DOHH2 (cell line): ENCODE data around the gene GTSF1L.

Source experiments
- H3F3A ChIP-seq: fragments of 200-600 bp; sonication (generic), shearing (Covaris generic); 2 replicates; pipeline ENCODE4 v1.6.0; 2016; ENCODE audit warnings: antibody characterized with exemption, mild to moderate bottlenecking; ENCODE audit not compliant: control insufficient read depth, insufficient read depth
- H3K27ac ChIP-seq: fragments of 200-600 bp; sonication (generic); 2 replicates; pipeline ENCODE4 v1.5.1; 2014; ENCODE audit warnings: low read depth, mild to moderate bottlenecking, low read length, moderate library complexity
- H3K27me3 ChIP-seq: fragments of 200-600 bp; sonication (generic); 2 replicates; pipeline ENCODE4 v1.6.1; 2014; ENCODE audit warnings: mild to moderate bottlenecking, low read length, mixed read lengths; ENCODE audit not compliant: control insufficient read depth
- H3K36me3 ChIP-seq: fragments of 200-600 bp; sonication (generic); 2 replicates; pipeline ENCODE4 v1.6.1; 2014; ENCODE audit warnings: mild to moderate bottlenecking, low read length, moderate library complexity, mixed read lengths; ENCODE audit not compliant: control insufficient read depth
- H3K4me1 ChIP-seq: fragments of 200-600 bp; sonication (generic); 2 replicates; pipeline ENCODE4 v1.6.1; 2014; ENCODE audit warnings: mild to moderate bottlenecking, low read length, mixed read lengths; ENCODE audit not compliant: control insufficient read depth
- H3K4me2 ChIP-seq: fragments of 200-600 bp; sonication (generic); 2 replicates; pipeline ENCODE4 v1.6.0; 2014; ENCODE audit warnings: mild to moderate bottlenecking, low read length, moderate library complexity
- H3K4me3 ChIP-seq: fragments of 200-600 bp; sonication (generic); 2 replicates; pipeline ENCODE4 v1.5.1; 2014; ENCODE audit warnings: mild to moderate bottlenecking, low read length, mixed read lengths
- H3K79me2 ChIP-seq: fragments of 200-600 bp; sonication (generic); 2 replicates; pipeline ENCODE4 v1.6.1; 2014; ENCODE audit warnings: mild to moderate bottlenecking, low read length, mixed read lengths; ENCODE audit not compliant: control insufficient read depth
- H3K9me2 ChIP-seq: fragments of 200-600 bp; sonication (generic); replicated peaks from 2 replicates; pipeline ENCODE4 v1.6.1; 2014; ENCODE audit warnings: mild to moderate bottlenecking, low read length, mixed read lengths; ENCODE audit not compliant: control insufficient read depth
- H3K9me3 ChIP-seq: fragments of 200-600 bp; sonication (generic); 2 replicates; pipeline ENCODE4 v1.6.1; 2014; ENCODE audit warnings: antibody characterized with exemption, low read length, mixed read lengths; ENCODE audit not compliant: control insufficient read depth, insufficient read depth
- H4K20me1 ChIP-seq: fragments of 200-600 bp; sonication (generic); 2 replicates; pipeline ENCODE4 v1.6.0; 2014; ENCODE audit warnings: low read depth, mild to moderate bottlenecking, antibody characterized with exemption, low read length, moderate library complexity; ENCODE audit not compliant: control insufficient read depth, insufficient read depth
- CTCF ChIP-seq: fragments of 200-600 bp; sonication (generic); IDR thresholded peaks from one replicate; pipeline ENCODE4 v1.5.1; 2014; ENCODE audit warnings: antibody characterized with exemption, mild to moderate bottlenecking, low read depth, low read length; ENCODE audit not compliant: poor library complexity, severe bottlenecking
- EZH2phosphoT487 ChIP-seq: fragments of 200-600 bp; sonication (generic); IDR thresholded peaks from 2 replicates; pipeline ENCODE4 v1.6.1; 2017; ENCODE audit warnings: borderline replicate concordance, mild to moderate bottlenecking, antibody characterized with exemption, low read length, moderate library complexity, mixed read lengths

The GTSF1L gene

GRCh38 chr20:43715044-43715443 is 11.8 kb downstream of the GTSF1L start:
- peaks cover 18% of the 10 kb centered on the region for H3K4me1 ChIP-seq
- H3K27ac ChIP-seq, result no peak overlapping the region
- H3F3A ChIP-seq, result peaks cover 5% of the 10 kb centered on the region
- no peak overlapping the region for H3K4me2 ChIP-seq
- TF ChIP-seq EZH2phosphoT487, result no peak
- TF ChIP-seq CTCF, result no peak
- H3K4me3 ChIP-seq, result no peak overlapping the region
- no peaks in the 10 kb centered on the region for H3K9me3 ChIP-seq
- H3K79me2 ChIP-seq, result peaks cover 15% of the 10 kb centered on the region
- H3K9me2 ChIP-seq, result no peaks in the 10 kb centered on the region
- peaks cover 92% of the 10 kb centered on the region for H3K36me3 ChIP-seq
- H4K20me1 ChIP-seq, result peaks cover under 1% of the 10 kb centered on the region; the same call in 1 of the 2 replicates
- no peaks in the 10 kb centered on the region for H3K27me3 ChIP-seq

GRCh38 chr20:43711098-43711654 is 15.6 kb downstream of the GTSF1L start:
- Histone ChIP-seq H3K4me3 (peak overlapping the region; percentile 41), H3K4me1 (peaks cover 46% of the 10 kb centered on the region), H3F3A (peaks cover 11% of the 10 kb centered on the region), H3K9me2 (no peaks in the 10 kb centered on the region), H3K27ac (peak overlapping the region; percentile 78), H3K27me3 (no peaks in the 10 kb centered on the region), H3K36me3 (peaks cover 96% of the 10 kb centered on the region), H4K20me1 (peaks cover 16% of the 10 kb centered on the region), H3K9me3 (no peaks in the 10 kb centered on the region), H3K79me2 (peaks cover 30% of the 10 kb centered on the region), H3K4me2 (peak overlapping the region; percentile 65)
- TF ChIP-seq CTCF, result no peak
- no peak for TF ChIP-seq EZH2phosphoT487

GRCh38 chr20:43710370-43711044 is 16.3 kb downstream of the GTSF1L start:
- no peaks in the 10 kb centered on the region for H3K27me3 ChIP-seq
- H3K4me2 ChIP-seq, result peak overlapping the region; percentile 65
- TF ChIP-seq CTCF, result no peak
- TF ChIP-seq EZH2phosphoT487, result no peak
- H3K9me3 ChIP-seq, result no peaks in the 10 kb centered on the region
- peaks cover 33% of the 10 kb centered on the region for H3K79me2 ChIP-seq
- H3K4me3 ChIP-seq, result peak overlapping the region; percentile 41
- H3F3A ChIP-seq, result peaks cover 11% of the 10 kb centered on the region
- H4K20me1 ChIP-seq, result peaks cover 16% of the 10 kb centered on the region
- H3K9me2 ChIP-seq, result no peaks in the 10 kb centered on the region
- peaks cover 46% of the 10 kb centered on the region for H3K4me1 ChIP-seq
- peaks cover 94% of the 10 kb centered on the region for H3K36me3 ChIP-seq
- H3K27ac ChIP-seq, result peak overlapping the region; percentile 78
